Activated CD8-positive, alpha-beta T cell treated with anti-CD3 and anti-CD28 coated beads for 36 hours (primary cell): ENCODE measurements around the gene NLE1. TPM values are rescaled to one million over a fixed set of nuclear protein-coding genes. Genes with fewer than 3 reads are reported as not detected.

Source experiments
- ATAC-seq: fragments of 200-7000 bp; cut with Tn5 transposase; one replicate; pipeline ENCODE4 v1.10.0; 2021; ENCODE audit warnings: mild to moderate bottlenecking, moderate library complexity
- CTCF ChIA-PET: fragments of 350-600 bp; sonication (Branson Sonifier 250); formaldehyde crosslinking; loops from one replicate; lab custom pipeline; 2021; ENCODE audit warnings: antibody characterized with exemption; lab: Charles Lee
- POLR2A ChIA-PET: fragments of 350-600 bp; sonication (Branson Sonifier 250); formaldehyde crosslinking; loops from one replicate; lab custom pipeline; 2021; ENCODE audit warnings: antibody characterized with exemption; lab: Charles Lee
- DNase-seq: peaks from one replicate; pipeline ENCODE4 v3.0.0-alpha.2; 2020
- H3K27ac Mint-ChIP-seq: one replicate; pipeline ENCODE4 v1.8.0; 2021; ENCODE audit warnings: mild to moderate bottlenecking, mixed read lengths
- H3K27me3 Mint-ChIP-seq: one replicate; pipeline ENCODE4 v1.8.0; 2021; ENCODE audit warnings: mixed read lengths
- H3K36me3 Mint-ChIP-seq: one replicate; pipeline ENCODE4 v1.8.0; 2021; ENCODE audit warnings: low read depth, mixed read lengths
- H3K4me1 Mint-ChIP-seq: one replicate; pipeline ENCODE4 v1.8.0; 2021; ENCODE audit warnings: low read depth, mixed read lengths
- H3K4me3 Mint-ChIP-seq: one replicate; pipeline ENCODE4 v1.8.0; 2021; ENCODE audit warnings: mild to moderate bottlenecking, moderate library complexity, mixed read lengths
- H3K9me3 Mint-ChIP-seq: one replicate; pipeline ENCODE4 v1.8.0; 2021; ENCODE audit warnings: mixed read lengths
- CTCF ChIP-seq: fragments of 200-600 bp; IDR thresholded peaks from one replicate; pipeline ENCODE4 v1.8.0; 2022; ENCODE audit warnings: antibody characterized with exemption, mild to moderate bottlenecking
- intact Hi-C: fragments of 100-400 bp; cut with micrococcal nuclease; formaldehyde crosslinking; loops from one replicate; pipeline ENCODE4 v1.10.0; 2022
- total RNA-seq, 2 experiments: library from RNA; stranded (reverse); gene quantifications; one replicate each; pipeline ENCODE4 v1.2.3, GENCODE V29; 2021

NLE1 gene
- 10 to 100 TPM; 49.1 to 49.8 TPM for total RNA-seq

- Mint-ChIP-seq H3K27ac (peak within 1 kb of the TSS; percentile 87), H3K4me1 (peaks cover 14% of the 10 kb centered on the region), H3K9me3 (no peaks in the 10 kb centered on the region), H3K27me3 (no peaks in the 10 kb centered on the region), H3K36me3 (peaks cover 35% of the 10 kb centered on the region), H3K4me3 (peak within 1 kb of the TSS; percentile 83)
- ChIA-PET CTCF (interaction anchor here (0.7 to 2.3 kb wide), 13 partner anchors 9 to 622 kb away, joined by 3 to 9 read pairs (median 3); partner anchors contain the start of genes LIG3 and RAD51D), POLR2A (interaction anchor here (0.6 to 3.3 kb wide), 13 partner anchors 11 to 123 kb away, joined by 3 to 17 read pairs (median 3); partner anchors contain the start of gene RAD51D)
- peak; percentile 90 for DNase-seq
- TF ChIP-seq CTCF: peak; percentile 88
- ATAC-seq: peak; percentile 95
- intact Hi-C loops: no loop called here
These were observed at the start of gene NLE1 for GRCh38 chr17:35141681-35142466. TSS of gene NLE1 (minus strand) at chr17:35142303. CDS start at chr17:35142275, 28 bp downstream.

- intact Hi-C loops: no loop called here
- ATAC-seq: no peak
- ChIA-PET CTCF (interaction anchor here (0.9 to 2.1 kb wide), 6 partner anchors 23 to 556 kb away, joined by 3 to 8 read pairs (median 4); partner anchors contain the start of gene NLE1), POLR2A (interaction anchor here (0.8 to 1.3 kb wide), 4 partner anchors 11 to 52 kb away, joined by 3 to 5 read pairs (median 3); partner anchors contain the start of gene SLFN5)
- Mint-ChIP-seq H3K27ac (no peak overlapping the region), H3K4me3 (no peak overlapping the region), H3K27me3 (no peaks in the 10 kb centered on the region), H3K9me3 (peaks cover 6% of the 10 kb centered on the region), H3K4me1 (peaks cover 56% of the 10 kb centered on the region), H3K36me3 (peaks cover under 1% of the 10 kb centered on the region)
- no peak for TF ChIP-seq CTCF
- no peak for DNase-seq
These were observed 49.0 kb upstream of the NLE1 start for GRCh38 chr17:35191001-35191695.

GRCh38 chr17:35189291-35189690 lies 47.2 kb upstream of the NLE1 start:
- no peak for ATAC-seq
- ChIA-PET POLR2A (interaction anchor here (0.9 kb wide), 1 partner anchor 349 kb away, joined by 3 read pairs; no protein-coding TSS in a partner anchor), CTCF (interaction anchor here (2.1 kb wide), 1 partner anchor 25 kb away, joined by 8 read pairs; no protein-coding TSS in a partner anchor)
- H3K4me1 Mint-ChIP-seq: peaks cover 65% of the 10 kb centered on the region
- H3K27ac Mint-ChIP-seq: peak overlapping the region; percentile 76
- H3K36me3 Mint-ChIP-seq: no peaks in the 10 kb centered on the region
- no peak for DNase-seq
- peak overlapping the region; percentile 65 for H3K4me3 Mint-ChIP-seq
- intact Hi-C loops: no loop called here
- no peak for TF ChIP-seq CTCF
- H3K27me3 Mint-ChIP-seq: no peaks in the 10 kb centered on the region
- peaks cover 2% of the 10 kb centered on the region for H3K9me3 Mint-ChIP-seq

- ATAC-seq (peak; percentile 55), DNase-seq (peak; percentile 49)
- CTCF ChIA-PET: interaction anchor here (0.9 to 2.1 kb wide), 2 partner anchors 26 to 52 kb away, joined by 5 read pairs; no protein-coding TSS in a partner anchor
- H3K36me3 Mint-ChIP-seq: no peaks in the 10 kb centered on the region
- POLR2A ChIA-PET: interaction anchor here (0.6 to 1.6 kb wide), 6 partner anchors 16 to 638 kb away, joined by 3 to 7 read pairs (median 4); partner anchors contain the start of gene SLFN5
- no peaks in the 10 kb centered on the region for H3K9me3 Mint-ChIP-seq
- peak overlapping the region; percentile 37 for H3K4me3 Mint-ChIP-seq
- peak overlapping the region; percentile 71 for H3K27ac Mint-ChIP-seq
- TF ChIP-seq CTCF: no peak
- intact Hi-C loops: no loop called here
- H3K4me1 Mint-ChIP-seq: peaks cover 70% of the 10 kb centered on the region
- H3K27me3 Mint-ChIP-seq: no peaks in the 10 kb centered on the region
These were observed 46.0 kb upstream of the NLE1 start for GRCh38 chr17:35188111-35188510.
